GM18520 (cell line): ENCODE data around the gene VENTX.
"Not testable (repeated sequence)": the region's sequence is repeated elsewhere in the genome, so short reads cannot be mapped to it uniquely, and the experiment has no call there.

Source experiments
- ATAC-seq: cut with Tn5 transposase; IDR thresholded peaks from one replicate; pipeline ENCODE4 v1.9.1; 2021; ENCODE audit not compliant: unreplicated experiment

The VENTX gene

DNA sequence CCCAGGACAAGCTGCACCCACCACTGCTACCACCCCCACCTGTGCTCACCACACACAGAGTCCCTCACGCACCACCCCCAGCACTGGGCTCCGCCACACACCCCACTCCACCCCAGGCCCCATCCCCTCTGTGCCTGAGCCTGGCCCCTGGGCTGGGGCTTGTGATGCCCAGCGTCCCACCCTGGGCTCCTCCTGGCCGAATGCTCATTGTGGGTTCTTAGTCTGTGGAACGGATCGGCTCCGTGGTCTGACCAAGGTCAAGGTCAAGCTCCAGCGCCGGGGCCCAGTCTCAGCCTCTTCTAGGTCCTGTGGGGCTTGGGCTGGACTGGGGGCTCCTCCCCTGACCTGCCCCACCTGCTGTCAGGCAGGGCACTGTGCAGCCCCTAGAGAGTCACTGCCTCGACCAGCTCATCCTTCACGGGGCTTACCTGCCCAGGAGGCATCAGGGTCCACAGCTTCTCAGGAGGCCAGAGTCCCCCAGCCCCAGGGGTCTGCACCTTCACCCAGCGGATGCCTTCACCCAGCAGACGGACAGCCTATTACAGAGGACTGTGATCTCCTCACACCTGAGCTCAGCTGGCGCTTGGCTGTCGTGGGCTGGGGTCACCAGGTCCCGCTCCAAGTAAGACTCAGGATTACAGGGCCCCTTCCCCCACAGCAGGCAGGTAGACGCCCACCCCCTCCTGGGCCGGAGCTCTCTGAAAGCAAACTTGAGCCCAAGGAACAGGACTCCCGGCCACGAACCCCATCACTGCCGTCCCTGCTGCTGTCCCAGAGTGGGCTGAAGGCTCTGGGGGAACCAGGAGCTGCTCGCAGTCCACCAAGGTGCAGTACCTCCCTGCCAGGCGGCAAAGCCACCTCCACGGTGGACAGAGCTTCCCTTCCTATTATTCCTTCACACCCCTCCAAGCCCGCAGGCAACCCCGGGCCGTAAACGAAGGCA, 22.9 kb upstream of the VENTX start:
- ATAC-seq: no peak

DNA sequence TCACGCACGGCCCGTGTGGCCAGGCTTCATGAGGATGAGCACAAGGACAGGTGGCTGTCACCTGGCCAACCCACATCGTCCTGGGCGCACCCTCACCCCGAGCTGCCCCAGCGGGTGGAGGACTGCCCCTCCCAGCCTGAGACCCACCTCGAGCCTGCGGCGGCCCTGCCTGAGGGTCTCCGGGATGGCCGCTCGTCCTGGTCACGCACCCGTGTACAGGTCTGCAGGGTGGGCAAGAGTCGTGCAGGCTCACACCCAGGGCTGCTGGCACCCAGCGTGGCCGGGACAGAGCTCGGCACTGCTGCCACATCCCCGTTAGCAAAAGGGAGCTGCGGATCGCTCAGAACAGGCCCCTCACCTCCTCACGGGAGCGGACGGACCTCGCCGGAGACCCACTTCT, 22.1 kb upstream of the VENTX start:
- no peak for ATAC-seq

DNA sequence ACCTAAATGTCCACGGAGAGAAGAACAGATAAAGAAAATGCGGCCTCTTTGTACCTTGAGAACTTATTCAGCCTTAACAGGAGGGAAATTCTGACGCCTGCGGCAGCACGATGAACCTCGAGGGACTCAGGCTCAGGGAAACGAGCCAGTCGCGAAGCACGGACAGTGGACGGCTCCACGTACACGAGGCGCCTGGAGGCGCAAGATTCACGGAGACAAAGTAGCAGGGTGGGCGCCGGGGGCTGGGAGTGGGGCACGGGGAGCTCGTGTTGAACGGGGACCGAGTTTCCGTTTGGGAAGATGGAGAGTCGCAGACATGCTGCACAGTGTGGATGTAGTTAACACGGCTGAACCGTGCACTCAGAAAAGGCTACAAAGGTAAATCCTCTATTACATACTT, 20.9 kb upstream of the VENTX start:
- ATAC-seq: no peak

DNA sequence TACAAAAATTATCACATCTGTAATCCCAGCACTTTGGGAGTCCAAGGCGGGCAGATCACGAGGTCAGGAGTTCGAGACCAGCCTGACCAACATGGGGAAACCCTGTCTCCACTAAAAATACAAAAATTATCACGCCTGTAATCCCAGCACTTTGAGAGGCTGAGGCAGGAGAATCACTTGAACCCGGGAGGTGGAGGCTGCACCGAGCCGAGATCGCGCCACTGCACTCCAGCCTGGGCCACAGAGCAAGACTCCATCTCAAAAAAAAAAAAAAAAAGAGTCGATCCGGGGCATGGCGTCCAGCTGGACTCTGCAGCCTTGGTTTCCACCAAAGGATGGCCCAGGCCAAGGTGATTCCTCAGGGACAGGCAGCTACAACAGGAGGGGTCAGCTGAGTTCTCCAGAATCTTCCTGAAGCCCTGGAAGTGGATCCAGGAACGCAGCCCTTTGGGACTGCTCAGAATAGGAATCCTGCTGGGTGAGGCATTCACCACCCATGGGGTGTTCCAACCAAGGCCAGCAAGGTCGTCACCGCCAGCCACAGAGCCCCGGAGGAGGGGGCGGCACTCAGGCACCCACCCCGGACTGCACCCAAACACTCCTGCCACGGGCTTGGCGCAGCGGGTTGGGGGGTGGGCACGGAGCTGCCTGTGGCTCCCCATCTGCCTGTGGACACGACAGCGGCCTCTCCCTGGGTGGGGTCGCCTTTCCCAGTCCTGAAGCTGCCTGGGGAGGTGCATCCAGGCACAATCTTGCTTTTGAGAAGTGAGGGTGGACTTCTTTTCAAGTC, 19.7 kb upstream of the VENTX start:
- ATAC-seq: no peak

DNA sequence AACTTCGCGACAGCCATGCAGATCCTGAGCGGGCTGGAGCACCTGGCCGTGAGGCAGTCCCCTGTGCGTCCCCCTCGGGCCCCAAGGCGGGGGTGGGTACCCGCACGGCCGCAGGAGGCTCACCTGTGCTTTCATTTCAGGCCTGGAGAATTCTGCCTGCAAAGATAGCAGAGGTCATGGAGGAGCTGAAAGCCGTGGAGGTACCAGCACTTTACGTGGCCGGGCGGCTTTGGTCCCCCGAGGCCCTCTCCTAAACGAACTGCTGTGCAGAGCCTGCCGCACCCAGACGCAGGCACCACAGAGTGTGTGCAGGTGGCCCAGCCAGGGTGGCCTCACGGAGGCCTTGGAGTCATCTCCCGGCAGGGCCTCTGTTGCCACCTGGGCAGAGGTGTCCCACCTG, 18.8 kb upstream of the VENTX start:
- ATAC-seq: no peak

DNA sequence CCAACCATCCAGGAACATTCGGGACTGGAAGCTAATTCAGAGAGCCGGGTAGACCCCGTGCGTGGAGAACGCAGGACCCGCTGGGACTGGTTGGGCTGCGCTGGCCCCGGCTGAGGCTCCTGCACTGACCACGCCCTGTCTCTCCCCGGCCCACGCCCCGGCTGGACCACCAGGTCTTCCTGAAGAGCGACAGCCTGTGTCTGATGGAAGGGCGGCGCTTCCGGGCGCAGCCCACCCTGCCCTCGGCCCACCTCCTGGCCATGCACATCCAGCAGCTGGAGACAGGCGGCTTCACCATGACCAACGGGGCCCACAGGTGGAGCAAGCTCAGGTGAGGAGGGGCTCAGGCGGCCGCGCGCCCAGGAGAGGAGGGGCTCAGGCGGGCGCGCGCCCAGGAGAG, 17.9 kb upstream of the VENTX start:
- no peak for ATAC-seq

DNA sequence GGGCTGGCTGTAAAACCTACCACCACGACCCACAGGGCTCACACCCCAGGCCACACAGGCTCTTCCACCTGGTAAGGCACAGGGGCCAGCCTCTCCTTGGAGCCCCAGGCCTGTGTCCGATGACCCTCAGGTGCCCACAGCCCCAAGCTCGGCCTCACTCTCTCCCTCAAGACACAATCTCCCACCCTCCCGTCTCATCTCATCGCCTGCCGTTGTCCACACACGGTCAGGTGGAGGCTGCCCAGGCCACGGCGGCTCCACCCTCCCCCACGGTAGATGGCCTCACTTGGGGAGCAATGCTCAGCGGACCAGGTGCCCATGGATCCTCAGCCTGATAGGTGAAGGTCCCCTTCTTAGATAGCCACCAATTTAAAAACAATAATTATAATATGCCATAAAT, 16.3 kb upstream of the VENTX start:
- ATAC-seq: no peak

DNA sequence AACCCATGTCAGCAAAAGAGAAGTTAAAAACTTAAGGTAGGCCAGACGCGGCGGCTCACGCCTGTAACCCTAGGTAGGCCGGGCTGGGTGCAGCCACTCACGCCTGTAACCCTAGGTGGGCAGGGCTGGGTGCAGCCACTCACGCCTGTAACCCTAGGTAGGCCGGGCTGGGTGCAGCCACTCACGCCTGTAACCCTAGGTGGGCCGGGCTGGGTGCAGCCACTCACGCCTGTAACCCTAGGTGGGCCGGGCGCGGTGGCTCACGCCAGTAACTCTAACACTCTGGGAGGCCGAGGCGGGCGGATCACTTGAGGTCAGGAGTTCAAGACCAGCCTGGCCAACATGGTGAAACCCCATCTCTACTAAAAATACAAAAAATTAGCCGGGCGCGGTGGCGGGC, 15.9 kb upstream of the VENTX start:
- ATAC-seq: not testable (repeated sequence)

DNA sequence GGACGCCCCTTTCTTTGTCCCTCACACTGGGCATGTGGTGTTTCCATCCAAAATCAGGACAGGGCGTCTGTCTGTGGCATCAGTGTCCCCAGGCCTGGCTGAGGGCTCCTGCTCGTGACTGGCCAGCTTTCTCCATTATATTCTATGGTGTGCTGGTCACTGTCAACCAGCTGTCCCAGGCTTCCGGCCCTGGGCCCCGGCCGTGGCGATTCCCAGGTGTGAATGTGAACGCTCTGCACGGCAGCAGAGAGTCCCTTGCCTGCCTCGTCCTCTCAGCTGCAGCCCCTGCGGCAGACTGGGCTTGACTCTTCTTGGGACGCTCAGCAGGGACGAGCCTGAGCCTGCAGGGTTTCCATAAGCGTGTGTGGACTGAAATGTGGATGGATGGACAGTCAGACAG, 13.6 kb upstream of the VENTX start:
- ATAC-seq: no peak

DNA sequence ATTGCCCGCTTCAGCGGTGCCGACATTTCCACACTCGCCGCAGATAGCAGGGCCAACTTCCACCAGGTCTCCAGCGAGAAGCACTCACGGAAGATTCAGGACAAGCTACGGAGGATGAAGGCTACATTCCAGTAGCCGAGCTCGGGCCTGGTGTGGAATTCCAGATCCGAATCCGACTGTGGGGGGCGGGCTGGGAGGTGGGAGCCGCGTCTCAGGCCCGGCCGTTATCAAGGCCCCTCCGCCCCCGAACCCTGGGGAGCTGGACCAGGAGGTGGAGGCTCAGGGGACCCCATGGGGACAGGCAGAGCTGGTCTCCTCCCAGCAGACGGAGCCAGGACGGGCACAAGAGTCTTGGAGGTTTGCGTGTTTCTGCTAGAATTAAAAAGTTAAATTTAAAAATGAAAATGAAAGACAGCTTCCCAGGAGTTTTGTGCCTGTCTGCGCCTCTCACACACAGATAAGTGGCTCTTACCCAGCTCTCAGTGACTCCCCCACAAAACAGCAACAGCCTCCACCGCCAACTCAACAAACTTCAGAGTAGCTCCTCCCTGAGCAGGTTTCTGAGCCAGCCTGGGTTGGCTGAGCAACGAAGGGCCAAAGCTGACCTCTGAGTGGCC, 12.8 kb upstream of the VENTX start:
- ATAC-seq: no peak

DNA sequence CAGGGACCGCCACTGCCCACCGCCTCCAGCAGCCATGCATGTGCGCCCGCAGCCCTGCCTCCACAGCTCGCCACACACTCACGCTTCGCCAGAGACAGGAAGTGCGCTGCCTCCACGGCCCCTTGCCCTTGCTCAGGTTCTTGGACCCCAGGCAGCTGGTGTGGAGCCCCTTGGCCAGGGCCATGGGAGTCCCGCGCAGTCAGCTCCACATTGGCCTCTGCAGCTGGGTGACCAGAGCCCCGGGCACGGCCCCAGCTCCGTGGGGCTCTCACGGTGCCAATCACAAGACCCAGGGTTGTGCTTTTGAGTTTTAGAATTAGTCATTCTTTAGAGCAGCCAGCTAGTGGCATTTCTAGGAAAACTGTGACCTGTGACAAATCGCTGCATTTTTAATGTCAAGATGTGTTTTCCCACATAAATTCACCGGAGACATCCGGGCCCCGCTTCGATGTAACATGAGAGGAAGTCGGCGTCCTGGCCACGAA, 11.9 kb upstream of the VENTX start:
- no peak for ATAC-seq

DNA sequence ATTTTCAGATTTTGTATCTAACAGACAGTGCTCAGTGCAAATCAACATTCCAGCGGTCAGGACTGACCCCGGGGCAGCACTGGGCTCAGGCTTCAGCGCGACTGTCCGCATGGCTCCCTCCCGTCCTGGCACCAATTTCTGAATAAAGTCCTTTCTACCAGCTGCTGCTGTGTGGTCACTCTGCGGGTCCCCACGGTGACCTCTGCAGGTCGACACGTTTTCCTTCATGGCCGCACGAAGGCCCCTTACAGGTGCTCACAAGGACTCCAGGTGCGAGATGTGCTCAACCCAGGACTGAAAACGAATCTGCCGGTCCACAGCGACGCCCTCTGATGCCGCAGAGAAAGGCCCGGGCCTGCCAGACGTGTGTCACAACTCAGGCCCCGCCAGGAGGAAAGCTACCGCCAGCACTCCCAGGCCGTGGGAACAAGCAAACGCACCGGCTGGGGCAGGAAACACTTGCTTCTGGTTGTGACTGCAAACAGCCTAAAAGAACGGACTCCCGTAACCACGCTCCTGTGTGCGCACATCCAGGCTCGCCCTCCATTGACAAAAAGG, 11.3 kb upstream of the VENTX start:
- ATAC-seq: no peak

DNA sequence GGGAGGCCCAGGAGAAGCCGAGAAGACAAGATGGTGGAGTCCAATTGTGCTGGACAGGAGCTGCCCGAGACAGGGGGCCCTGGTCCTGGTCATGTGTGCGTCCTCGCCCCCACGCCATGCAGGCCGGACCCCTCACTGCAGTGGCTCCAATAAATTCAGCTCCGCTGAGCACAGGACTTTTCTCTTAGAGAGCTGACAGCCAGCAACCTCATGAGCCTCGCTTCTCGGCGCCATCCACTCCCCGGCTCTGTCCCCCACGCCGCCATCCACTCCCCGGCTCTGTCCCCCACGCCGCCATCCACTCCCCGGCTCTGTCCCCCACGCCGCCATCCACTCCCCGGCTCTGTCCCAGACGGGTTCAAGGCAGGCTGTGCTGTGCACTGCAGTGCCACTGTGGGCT, 10.4 kb upstream of the VENTX start:
- no peak for ATAC-seq

DNA sequence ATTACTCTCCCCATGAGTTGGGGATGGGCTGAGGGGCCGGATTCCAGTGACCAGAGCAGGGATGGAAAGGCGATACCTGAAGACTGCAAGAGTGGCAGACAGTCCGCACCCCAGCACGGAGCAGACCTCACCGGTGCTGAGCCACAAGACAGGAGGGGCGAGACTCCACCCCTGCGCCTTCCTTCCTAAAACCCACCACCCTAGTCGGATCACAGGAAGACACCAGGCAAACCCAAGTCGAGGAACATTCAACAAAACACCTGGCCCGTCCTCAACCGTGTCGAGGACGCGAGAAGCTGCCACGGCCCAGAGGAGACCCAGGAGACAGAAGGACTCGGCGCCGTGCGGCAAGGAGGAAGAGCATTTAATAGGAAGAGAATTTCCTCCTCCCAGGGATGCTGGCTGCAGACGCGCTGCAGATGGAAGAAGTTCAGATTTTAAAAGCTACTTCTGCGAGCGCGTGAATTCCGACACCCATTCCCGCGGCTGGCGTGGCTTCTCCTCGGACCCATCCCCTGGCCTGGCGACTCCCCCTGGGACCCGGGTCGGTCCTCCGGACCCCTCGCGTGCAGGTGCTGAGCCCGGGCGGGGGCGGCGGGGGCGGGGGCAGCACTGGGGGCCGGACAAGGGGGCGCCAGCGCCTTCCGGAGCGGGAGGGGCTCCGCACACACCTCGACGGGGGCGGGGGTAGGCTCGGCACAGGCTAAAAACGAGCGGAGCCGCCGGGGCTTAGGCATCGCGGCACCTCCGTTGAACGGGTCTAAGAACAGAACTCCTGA, 8.2 kb upstream of the VENTX start:
- no peak for ATAC-seq

DNA sequence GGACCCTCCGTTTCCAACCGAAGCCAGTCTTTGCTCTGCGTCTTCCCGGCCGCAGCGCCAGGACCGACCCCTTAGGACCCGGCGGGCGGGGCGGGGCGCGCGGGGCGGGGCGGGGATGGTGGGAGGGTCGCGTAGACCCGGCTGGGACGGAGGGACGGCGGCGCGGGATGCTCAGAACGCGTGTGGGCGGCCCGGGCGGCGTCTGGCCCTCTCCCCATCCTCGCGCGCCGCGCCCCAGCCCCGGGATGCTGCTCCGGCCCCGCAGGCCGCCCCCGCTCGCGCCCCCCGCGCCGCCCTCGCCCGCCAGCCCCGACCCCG, 7.7 kb upstream of the VENTX start, which contains the start of gene UTF1:
UTF1 (plus strand) TSS at position 174 of the 318 bp plus-strand sequence; CDS start at position 246, 72 bp downstream.
- ATAC-seq: no peak

DNA sequence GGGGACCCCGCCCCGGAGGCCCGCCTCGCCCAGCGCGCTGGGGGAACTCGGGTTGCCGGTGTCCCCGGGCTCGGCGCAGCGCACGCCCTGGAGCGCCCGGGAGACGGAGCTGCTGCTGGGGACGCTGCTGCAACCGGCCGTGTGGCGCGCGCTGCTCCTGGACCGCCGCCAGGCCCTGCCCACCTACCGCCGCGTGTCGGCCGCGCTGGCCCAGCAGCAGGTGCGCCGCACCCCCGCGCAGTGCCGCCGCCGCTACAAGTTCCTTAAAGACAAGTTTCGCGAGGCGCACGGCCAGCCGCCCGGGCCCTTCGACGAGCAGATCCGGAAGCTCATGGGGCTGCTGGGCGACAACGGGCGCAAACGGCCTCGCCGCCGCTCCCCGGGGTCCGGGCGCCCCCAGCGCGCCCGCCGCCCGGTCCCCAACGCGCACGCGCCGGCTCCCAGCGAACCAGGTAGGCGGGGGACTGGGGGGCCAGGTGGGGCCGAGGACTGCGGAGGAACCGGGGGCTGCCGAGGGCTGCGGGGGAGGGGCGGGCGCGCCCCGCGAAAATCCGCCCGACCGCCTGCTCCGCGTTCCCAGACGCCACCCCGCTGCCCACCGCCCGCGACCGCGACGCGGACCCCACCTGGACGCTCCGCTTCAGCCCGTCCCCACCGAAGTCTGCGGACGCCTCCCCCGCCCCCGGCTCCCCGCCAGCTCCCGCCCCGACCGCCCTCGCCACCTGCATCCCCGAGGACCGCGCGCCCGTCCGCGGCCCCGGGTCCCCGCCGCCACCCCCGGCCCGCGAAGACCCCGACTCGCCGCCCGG, 7.1 kb upstream of the VENTX start:
- ATAC-seq: no peak

DNA sequence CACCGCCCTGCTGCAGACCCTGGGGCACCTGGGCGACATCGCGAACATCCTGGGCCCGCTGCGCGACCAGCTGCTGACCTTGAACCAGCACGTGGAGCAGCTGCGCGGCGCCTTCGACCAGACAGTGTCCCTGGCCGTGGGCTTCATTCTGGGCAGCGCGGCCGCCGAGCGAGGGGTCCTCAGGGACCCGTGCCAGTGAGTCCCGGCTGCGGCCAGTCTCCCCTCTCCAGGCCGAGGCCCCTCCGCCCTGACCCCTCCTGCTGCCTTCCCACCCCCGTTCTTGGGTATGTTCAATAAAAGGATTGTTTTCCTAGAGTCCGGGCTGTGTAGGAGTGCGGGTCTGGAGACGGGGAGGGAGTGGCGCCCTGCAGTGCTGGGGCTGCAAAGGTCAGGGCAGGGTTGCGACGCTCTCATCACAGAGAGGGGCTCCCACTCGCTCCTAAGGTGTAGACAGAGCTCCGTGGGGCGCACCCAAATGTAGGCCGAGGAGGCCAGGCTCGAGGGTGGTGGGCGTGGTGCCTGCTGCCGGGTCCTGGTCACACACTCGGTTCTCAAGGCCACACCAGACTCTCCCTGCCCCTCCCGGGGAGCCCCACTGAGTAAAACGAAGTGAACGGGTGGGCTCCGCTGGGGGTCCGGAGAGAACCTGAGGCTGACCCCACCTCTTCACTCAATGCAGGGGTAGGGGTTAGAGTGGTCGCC, 6.3 kb upstream of the VENTX start:
- ATAC-seq: no peak

DNA sequence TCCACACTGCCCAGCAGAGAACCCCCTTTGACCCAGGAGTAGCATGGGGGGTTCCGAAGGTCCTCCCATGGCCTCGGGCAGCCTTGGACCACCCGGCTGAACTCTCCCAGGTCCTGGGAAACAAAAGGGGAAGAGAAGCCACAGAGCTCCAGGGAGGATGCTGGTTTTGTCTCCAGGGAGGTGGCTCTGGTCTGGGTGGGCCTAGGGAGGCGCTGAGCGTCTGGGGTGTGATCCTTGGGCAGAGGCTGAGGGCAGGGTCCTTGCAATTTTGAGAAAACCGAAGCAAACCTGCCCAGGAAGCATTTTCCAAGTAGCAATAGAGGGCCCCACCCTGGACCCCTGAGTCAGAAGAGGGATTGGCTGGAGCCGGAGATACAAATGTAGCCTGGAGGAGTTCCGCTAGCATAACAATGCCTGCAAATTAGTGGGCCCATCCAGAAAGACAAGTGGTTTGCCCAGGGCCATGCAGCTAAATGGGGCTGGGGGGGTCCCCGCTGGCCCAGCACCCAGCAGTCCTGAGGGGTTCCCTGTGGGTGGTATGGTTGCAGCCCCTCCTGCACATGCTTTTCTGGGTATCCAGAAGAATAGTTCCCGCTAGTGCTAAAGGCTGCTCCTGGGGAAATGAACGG, 5.6 kb upstream of the VENTX start:
- ATAC-seq: no peak

DNA sequence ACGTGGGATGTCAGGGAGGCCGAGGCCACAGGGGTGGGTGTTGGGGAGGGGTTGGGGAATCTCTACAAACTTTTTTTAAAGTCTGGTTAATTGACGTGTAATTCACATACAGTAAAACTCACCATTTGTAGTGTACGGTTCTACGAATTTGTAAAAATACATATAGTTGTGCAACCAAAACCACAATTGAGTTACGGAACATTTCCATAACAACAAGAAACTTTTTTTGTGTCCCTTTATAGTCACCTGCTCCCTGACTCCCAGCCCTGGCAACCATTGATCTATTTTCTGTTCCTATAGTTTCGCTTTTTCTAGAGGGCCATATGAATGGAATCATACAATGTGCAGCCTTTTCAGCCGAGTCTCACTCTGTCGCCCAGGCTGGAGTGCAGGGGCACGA, 2.9 kb upstream of the VENTX start:
- not testable (repeated sequence) for ATAC-seq
